HG03196 (cell line): ENCODE results near the gene ALG1L2.
"Not testable (repeated sequence)": the region's sequence is repeated elsewhere in the genome, so short reads cannot be mapped to it uniquely, and the experiment has no call there.

ENCODE experiments used
- ATAC-seq: cut with Tn5 transposase; IDR thresholded peaks from one replicate; pipeline ENCODE4 v1.9.1; 2021; ENCODE audit not compliant: unreplicated experiment

The ALG1L2 gene

GRCh38 chr3:130122891-130123775 is 41.5 kb downstream of the ALG1L2 start:
- ATAC-seq: not testable (repeated sequence)

- ATAC-seq: not testable (repeated sequence)
Observed at GRCh38 chr3:130125406-130125805, 43.8 kb downstream of the ALG1L2 start.

- not testable (repeated sequence) for ATAC-seq
Observed at GRCh38 chr3:130136337-130136736, 54.7 kb downstream of the ALG1L2 start.

DNA sequence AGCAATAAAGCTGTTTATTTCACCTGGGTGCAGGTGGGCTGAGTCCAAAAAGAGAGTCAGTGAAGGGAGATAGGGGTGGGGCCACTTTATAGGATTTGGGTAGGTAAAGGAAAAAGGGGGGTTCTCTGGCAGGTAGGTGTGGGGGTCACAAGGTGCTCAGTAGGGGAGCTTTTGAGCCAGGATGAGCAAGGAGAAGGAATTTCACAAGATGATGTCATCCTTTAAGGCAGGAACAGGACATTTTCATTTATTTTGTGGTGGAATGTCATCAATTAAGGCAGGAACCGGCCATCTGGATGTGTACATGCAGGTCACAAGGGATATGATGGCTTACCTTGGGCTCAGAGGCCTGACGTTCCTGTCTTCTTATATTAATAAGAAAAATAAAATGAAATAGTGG is 56.1 kb downstream of the ALG1L2 start:
- ATAC-seq: not testable (repeated sequence)

GRCh38 chr3:130138992-130139391 is 57.4 kb downstream of the ALG1L2 start:
- ATAC-seq: not testable (repeated sequence)

DNA sequence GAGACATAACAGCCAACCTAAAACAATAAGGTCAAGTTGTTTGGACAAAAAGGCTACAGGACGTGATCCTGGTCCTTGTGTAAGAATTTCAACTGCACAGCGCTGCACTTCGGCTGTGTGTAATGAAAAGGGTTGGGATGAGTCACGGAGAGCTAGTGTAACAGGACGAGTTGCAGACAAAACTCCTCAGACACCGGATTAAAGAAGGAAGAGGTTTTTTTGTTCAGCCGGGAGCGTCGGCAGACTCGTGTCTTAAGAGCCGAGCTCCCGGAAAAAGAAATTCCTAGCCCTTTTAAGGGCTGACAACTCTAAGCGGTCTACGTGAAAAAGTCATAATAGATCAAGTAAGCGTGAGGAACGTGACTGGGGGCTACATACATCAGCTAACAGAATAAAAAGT is 59.1 kb downstream of the ALG1L2 start:
- not testable (repeated sequence) for ATAC-seq

GRCh38 chr3:130143648-130144327 is 62.2 kb downstream of the ALG1L2 start:
- ATAC-seq: not testable (repeated sequence)

GRCh38 chr3:130144328-130144650 is 62.7 kb downstream of the ALG1L2 start:
- ATAC-seq: not testable (repeated sequence)

- not testable (repeated sequence) for ATAC-seq
Observed at GRCh38 chr3:130145456-130145855, 63.8 kb downstream of the ALG1L2 start.

DNA sequence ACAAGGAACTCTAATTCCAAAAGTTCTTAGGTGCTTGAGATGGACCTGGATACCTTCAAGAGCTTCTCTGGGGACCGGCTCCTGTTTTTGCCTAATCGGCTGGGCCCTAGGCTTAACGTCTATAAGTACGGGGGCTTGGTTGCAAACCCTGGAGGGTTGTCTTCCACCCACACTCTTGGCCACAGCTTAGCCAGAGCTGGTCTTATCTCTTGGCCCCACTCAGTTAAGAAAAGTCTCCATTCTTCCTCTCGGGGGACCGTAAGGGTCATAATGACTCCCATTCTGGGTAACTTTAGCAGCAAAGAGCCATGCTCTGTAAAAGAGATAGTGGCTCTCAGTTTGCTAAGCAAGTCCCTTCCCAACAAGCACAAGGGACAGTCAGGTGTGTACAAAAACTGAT is 64.8 kb downstream of the ALG1L2 start:
- not testable (repeated sequence) for ATAC-seq
